HepG2 (cell line): ENCODE measurements around the gene NUDT13. TPM values are rescaled to one million over a fixed set of nuclear protein-coding genes. Genes with fewer than 3 reads are reported as not detected.

Experiments
- CCDC6 ChIP-seq: sonication (generic); formaldehyde crosslinking; IDR thresholded peaks from 2 replicates; pipeline ENCODE4 v1.8.1; 2022; ENCODE audit warnings: mild to moderate bottlenecking, missing genetic modification reagents, moderate library complexity
- CREB3 ChIP-seq: sonication (generic); formaldehyde crosslinking; IDR thresholded peaks from 2 replicates; pipeline ENCODE4 v1.5.0; 2020; ENCODE audit warnings: missing genetic modification reagents
- KDM1A ChIP-seq: IDR thresholded peaks from 2 replicates; pipeline ENCODE4 v1.6.1; 2016; ENCODE audit warnings: missing compliant biosample characterization
- MEIS1 ChIP-seq: sonication (generic); formaldehyde crosslinking; IDR thresholded peaks from 2 replicates; pipeline ENCODE4 v1.9.0; 2021; ENCODE audit warnings: mild to moderate bottlenecking, missing genetic modification reagents, moderate library complexity, borderline replicate concordance
- PLSCR1 ChIP-seq: sonication (generic); formaldehyde crosslinking; IDR thresholded peaks from 2 replicates; pipeline ENCODE4 v1.5.0; 2020; ENCODE audit warnings: missing genetic modification reagents, mild to moderate bottlenecking, borderline replicate concordance
- RNF2 ChIP-seq: fragments of 450-650 bp; conservative IDR thresholded peaks from 2 replicates; pipeline ENCODE4 v1.6.1; 2016; ENCODE audit warnings: low read depth
- TBL1XR1 ChIP-seq: fragments of 150-350 bp; IDR thresholded peaks from 2 replicates; pipeline ENCODE4 v1.6.1; 2014; ENCODE audit warnings: borderline replicate concordance, low read length; ENCODE audit not compliant: partially characterized antibody
- THRA ChIP-seq: sonication (generic); formaldehyde crosslinking; IDR thresholded peaks from 2 replicates; pipeline ENCODE4 v1.4.0; 2020; ENCODE audit warnings: missing genetic modification reagents, borderline replicate concordance
- ZNF101 ChIP-seq: sonication (generic); formaldehyde crosslinking; IDR thresholded peaks from 2 replicates; pipeline ENCODE4 v1.4.0; 2020; ENCODE audit warnings: mild to moderate bottlenecking, low read depth, missing genetic modification reagents, borderline replicate concordance
- ZNF354B ChIP-seq: sonication (generic); formaldehyde crosslinking; IDR thresholded peaks from 2 replicates; pipeline ENCODE4 v1.8.0; 2022; ENCODE audit warnings: mild to moderate bottlenecking, missing genetic modification reagents
- ZNF362 ChIP-seq: sonication (generic); formaldehyde crosslinking; IDR thresholded peaks from 2 replicates; pipeline ENCODE4 v1.4.0; 2020; ENCODE audit warnings: missing genetic modification reagents, mild to moderate bottlenecking, borderline replicate concordance
- ZNF543 ChIP-seq: sonication (generic); formaldehyde crosslinking; IDR thresholded peaks from 2 replicates; pipeline ENCODE4 v1.4.0; 2020; ENCODE audit warnings: mild to moderate bottlenecking, missing genetic modification reagents
- ZNF660 ChIP-seq: sonication (generic); formaldehyde crosslinking; IDR thresholded peaks from 2 replicates; pipeline ENCODE4 v1.5.1; 2020; ENCODE audit warnings: mild to moderate bottlenecking, low read depth, missing genetic modification reagents, borderline replicate concordance
- ZNF891 ChIP-seq: sonication (generic); formaldehyde crosslinking; IDR thresholded peaks from 2 replicates; pipeline ENCODE4 v1.5.0; 2020; ENCODE audit warnings: mild to moderate bottlenecking, missing genetic modification reagents
- polyA plus RNA-seq, 8 experiments: library from polyadenylated mRNA; depleted of rRNA in 3 of 8; stranded (reverse) in 7 of 8; unstranded in 1 of 8; fragments of >200 nt; fragmentation: Illumina TruSeq in 4 of 8; extraction: Trizol in 4 of 8; gene quantifications; 2 replicates each; pipeline versions ENCODE4 v1.2.1 to v1.2.3, GENCODE V29; 2011 to 2016; ENCODE audit warnings: low read depth in 4 of 8, missing spikeins in 1 of 8, mixed read lengths in 1 of 8; ENCODE audit not compliant: insufficient read depth in 1 of 8
- total RNA-seq, 5 experiments: library from RNA; depleted of rRNA; stranded (reverse); fragments of >200 nt; fragmentation: Illumina TruSeq; extraction: Trizol; gene quantifications; 2 replicates each; pipeline ENCODE4 v1.2.3, GENCODE V29; 2016; ENCODE audit warnings: low read depth in 1 of 5
- TF ChIP-seq, protein P1 (sequence below): sonication (generic); formaldehyde crosslinking; IDR thresholded peaks from 2 replicates; pipeline ENCODE4 v1.9.0; 2021; ENCODE audit warnings: mild to moderate bottlenecking, missing genetic modification reagents
- TF ChIP-seq, protein P2 (sequence below): sonication (generic); formaldehyde crosslinking; IDR thresholded peaks from 2 replicates; pipeline ENCODE4 v1.9.0; 2021; ENCODE audit warnings: missing genetic modification reagents, borderline replicate concordance

The NUDT13 gene
- total and polyA plus RNA-seq, 2 of the 13 experiments (the other 11 are each of a cell fraction or from before 2014, with no cell fraction given), result 4.2 to 6.5 TPM

GRCh38 chr10:73131913-73132686 lies 21.8 kb downstream of the NUDT13 start (continued):
- TF ChIP-seq, protein P1, sequence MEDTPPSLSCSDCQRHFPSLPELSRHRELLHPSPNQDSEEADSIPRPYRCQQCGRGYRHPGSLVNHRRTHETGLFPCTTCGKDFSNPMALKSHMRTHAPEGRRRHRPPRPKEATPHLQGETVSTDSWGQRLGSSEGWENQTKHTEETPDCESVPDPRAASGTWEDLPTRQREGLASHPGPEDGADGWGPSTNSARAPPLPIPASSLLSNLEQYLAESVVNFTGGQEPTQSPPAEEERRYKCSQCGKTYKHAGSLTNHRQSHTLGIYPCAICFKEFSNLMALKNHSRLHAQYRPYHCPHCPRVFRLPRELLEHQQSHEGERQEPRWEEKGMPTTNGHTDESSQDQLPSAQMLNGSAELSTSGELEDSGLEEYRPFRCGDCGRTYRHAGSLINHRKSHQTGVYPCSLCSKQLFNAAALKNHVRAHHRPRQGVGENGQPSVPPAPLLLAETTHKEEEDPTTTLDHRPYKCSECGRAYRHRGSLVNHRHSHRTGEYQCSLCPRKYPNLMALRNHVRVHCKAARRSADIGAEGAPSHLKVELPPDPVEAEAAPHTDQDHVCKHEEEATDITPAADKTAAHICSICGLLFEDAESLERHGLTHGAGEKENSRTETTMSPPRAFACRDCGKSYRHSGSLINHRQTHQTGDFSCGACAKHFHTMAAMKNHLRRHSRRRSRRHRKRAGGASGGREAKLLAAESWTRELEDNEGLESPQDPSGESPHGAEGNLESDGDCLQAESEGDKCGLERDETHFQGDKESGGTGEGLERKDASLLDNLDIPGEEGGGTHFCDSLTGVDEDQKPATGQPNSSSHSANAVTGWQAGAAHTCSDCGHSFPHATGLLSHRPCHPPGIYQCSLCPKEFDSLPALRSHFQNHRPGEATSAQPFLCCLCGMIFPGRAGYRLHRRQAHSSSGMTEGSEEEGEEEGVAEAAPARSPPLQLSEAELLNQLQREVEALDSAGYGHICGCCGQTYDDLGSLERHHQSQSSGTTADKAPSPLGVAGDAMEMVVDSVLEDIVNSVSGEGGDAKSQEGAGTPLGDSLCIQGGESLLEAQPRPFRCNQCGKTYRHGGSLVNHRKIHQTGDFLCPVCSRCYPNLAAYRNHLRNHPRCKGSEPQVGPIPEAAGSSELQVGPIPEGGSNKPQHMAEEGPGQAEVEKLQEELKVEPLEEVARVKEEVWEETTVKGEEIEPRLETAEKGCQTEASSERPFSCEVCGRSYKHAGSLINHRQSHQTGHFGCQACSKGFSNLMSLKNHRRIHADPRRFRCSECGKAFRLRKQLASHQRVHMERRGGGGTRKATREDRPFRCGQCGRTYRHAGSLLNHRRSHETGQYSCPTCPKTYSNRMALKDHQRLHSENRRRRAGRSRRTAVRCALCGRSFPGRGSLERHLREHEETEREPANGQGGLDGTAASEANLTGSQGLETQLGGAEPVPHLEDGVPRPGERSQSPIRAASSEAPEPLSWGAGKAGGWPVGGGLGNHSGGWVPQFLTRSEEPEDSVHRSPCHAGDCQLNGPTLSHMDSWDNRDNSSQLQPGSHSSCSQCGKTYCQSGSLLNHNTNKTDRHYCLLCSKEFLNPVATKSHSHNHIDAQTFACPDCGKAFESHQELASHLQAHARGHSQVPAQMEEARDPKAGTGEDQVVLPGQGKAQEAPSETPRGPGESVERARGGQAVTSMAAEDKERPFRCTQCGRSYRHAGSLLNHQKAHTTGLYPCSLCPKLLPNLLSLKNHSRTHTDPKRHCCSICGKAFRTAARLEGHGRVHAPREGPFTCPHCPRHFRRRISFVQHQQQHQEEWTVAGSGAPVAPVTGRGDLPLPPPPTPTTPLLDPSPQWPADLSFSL (CRISPR knock-in tag), result no peak
- TF ChIP-seq, protein P2, sequence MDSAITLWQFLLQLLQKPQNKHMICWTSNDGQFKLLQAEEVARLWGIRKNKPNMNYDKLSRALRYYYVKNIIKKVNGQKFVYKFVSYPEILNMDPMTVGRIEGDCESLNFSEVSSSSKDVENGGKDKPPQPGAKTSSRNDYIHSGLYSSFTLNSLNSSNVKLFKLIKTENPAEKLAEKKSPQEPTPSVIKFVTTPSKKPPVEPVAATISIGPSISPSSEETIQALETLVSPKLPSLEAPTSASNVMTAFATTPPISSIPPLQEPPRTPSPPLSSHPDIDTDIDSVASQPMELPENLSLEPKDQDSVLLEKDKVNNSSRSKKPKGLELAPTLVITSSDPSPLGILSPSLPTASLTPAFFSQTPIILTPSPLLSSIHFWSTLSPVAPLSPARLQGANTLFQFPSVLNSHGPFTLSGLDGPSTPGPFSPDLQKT (CRISPR knock-in tag), result no peak
- peak; percentile 8; the same call in 1 of the 2 replicates for TF ChIP-seq KDM1A (CRISPR knock-in tag)
- no peak for TF ChIP-seq RNF2
- no peak for TF ChIP-seq MEIS1
- peak; percentile 97 for TF ChIP-seq THRA
- 0 out of 2 replicates have a peak, but pooled peaks have one; percentile 46 for TF ChIP-seq ZNF543
- no peak for TF ChIP-seq ZNF660 (CRISPR knock-in tag)
- no peak for TF ChIP-seq PLSCR1
- TF ChIP-seq ZNF354B, result no peak
- no peak for TF ChIP-seq CREB3 (CRISPR knock-in tag)
- TF ChIP-seq ZNF101, result no peak
- TF ChIP-seq ZNF362 (CRISPR knock-in tag), result peak; percentile 37; the same call in 1 of the 2 replicates
- TF ChIP-seq TBL1XR1, result peak; percentile 44
- peak; percentile 58; the same call in 1 of the 2 replicates for TF ChIP-seq CCDC6 (CRISPR knock-in tag)
- TF ChIP-seq ZNF891, result no peak
